Fibroblast of lung (primary cell): Measurements from ENCODE around the gene TBC1D8. TPM values are rescaled to one million over a fixed set of nuclear protein-coding genes. Genes with fewer than 3 reads are reported as not detected.
A peak's percentile ranks its signal among the peaks of the same experiment; 100 is the strongest.

Experiments
- DNase-seq, 2 donors: peaks; one replicate each; pipeline versions ENCODE4 v3.0.0 to v3.0.0-alpha.2; 2010; ENCODE audit warnings: low read depth in 2 of 2
- H2AFZ ChIP-seq: 2 replicates; pipeline ENCODE4 v1.5.1; 2012; ENCODE audit warnings: low read length, control low read depth, inconsistent platforms
- H3K27ac ChIP-seq: 2 replicates; pipeline ENCODE4 v1.5.1; 2011; ENCODE audit warnings: low read length, control low read depth; ENCODE audit not compliant: insufficient read depth
- H3K27me3 ChIP-seq: 2 replicates; pipeline ENCODE4 v1.5.1; 2011; ENCODE audit warnings: mild to moderate bottlenecking, low read length; ENCODE audit not compliant: control insufficient read depth, insufficient read depth
- H3K36me3 ChIP-seq: 2 replicates; pipeline ENCODE4 v1.5.1; 2011; ENCODE audit warnings: low read length; ENCODE audit not compliant: control insufficient read depth, insufficient read depth
- H3K4me1 ChIP-seq: 2 replicates; pipeline ENCODE4 v1.5.1; 2011; ENCODE audit warnings: low read length; ENCODE audit not compliant: control insufficient read depth, insufficient read depth; ENCODE audit errors: extremely low read depth
- H3K4me2 ChIP-seq: 2 replicates; pipeline ENCODE4 v1.5.1; 2011; ENCODE audit warnings: low read length, control low read depth; ENCODE audit not compliant: insufficient read depth; ENCODE audit errors: extremely low read depth
- H3K4me3 ChIP-seq, 4 experiments: fragments of 200-600 bp in 1 of 4; sonication (generic) in 1 of 4; replicated peaks in 1 of 4; 2 replicates each; pipeline ENCODE4 v1.5.1; 2011 to 2016; ENCODE audit warnings: low read length in 4 of 4, low read depth in 3 of 4, mild to moderate bottlenecking in 3 of 4, control low read depth in 2 of 4, inconsistent platforms in 1 of 4, mixed read lengths in 1 of 4; ENCODE audit not compliant: insufficient read depth in 1 of 4; ENCODE audit errors: control extremely low read depth in 1 of 4
- H3K79me2 ChIP-seq: 2 replicates; pipeline ENCODE4 v1.5.1; 2012; ENCODE audit warnings: mild to moderate bottlenecking, low read length, inconsistent platforms; ENCODE audit not compliant: control insufficient read depth, insufficient read depth
- H3K9ac ChIP-seq: 2 replicates; pipeline ENCODE4 v1.5.1; 2011; ENCODE audit warnings: mild to moderate bottlenecking, low read length, control low read depth; ENCODE audit not compliant: insufficient read depth
- H3K9me3 ChIP-seq: 2 replicates; pipeline ENCODE4 v1.5.1; 2012; ENCODE audit warnings: low read depth, low read length; ENCODE audit not compliant: control insufficient read depth, insufficient read depth
- H4K20me1 ChIP-seq: 2 replicates; pipeline ENCODE4 v1.5.1; 2011; ENCODE audit warnings: low read length; ENCODE audit not compliant: control insufficient read depth, insufficient read depth; ENCODE audit errors: extremely low read depth
- CTCF ChIP-seq, 2 donors: IDR thresholded peaks in 1 of 2; conservative IDR thresholded peaks in 1 of 2; 1 replicate in 1 of 2; 2 replicates in 1 of 2; pipeline ENCODE4 v1.5.1; 2011 to 2012; ENCODE audit warnings: low read length in 2 of 2, control low read depth in 1 of 2, inconsistent platforms in 1 of 2, low read depth in 1 of 2, mild to moderate bottlenecking in 1 of 2
- EZH2 ChIP-seq: IDR thresholded peaks from 2 replicates; pipeline ENCODE4 v1.5.1; 2012; ENCODE audit warnings: low read length, control low read depth, mild to moderate bottlenecking; ENCODE audit errors: missing control alignments
- polyA plus RNA-seq, 2 donors: library from polyadenylated mRNA; depleted of rRNA in 1 of 2; stranded (reverse) in 1 of 2; unstranded in 1 of 2; fragments of >200 nt; gene quantifications; 2 replicates each; pipeline ENCODE4 v1.2.1, GENCODE V29; 2011 to 2012; ENCODE audit warnings: missing spikeins in 1 of 2
- total RNA-seq: library from RNA; depleted of rRNA; stranded (reverse); fragments of >200 nt; gene quantifications from 2 replicates; pipeline ENCODE4 v1.2.1, GENCODE V29; 2014

The TBC1D8 gene
- total and polyA plus RNA-seq, 2 donors (not counting 1 experiment from before 2014, with no cell fraction given): 3.8 to 5.4 TPM

DNA sequence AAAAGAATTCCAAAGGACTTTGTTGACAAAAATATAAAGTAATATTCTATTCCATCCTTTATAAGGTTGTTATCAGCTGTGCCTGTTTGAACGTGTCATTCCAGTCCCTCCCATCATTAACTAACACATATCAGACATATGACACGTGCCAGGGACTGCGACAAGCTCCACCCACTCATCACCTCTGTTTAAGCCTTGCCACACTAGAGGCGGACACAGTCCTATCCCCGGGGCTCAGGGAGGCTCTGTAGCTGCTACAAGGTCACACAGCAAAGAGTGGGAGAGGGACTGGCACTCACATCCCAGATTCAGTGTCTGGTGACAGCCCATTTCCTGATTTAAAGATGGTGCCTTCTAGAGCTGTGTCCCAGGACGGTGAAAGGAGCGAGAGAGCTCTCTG is 30.0 kb downstream of the TBC1D8 start:
- DNase-seq: no peak
- H3K9me3 ChIP-seq: no peaks in the 10 kb centered on the region
- no peak overlapping the region for H3K27ac ChIP-seq
- no peak overlapping the region for H3K9ac ChIP-seq
- H3K79me2 ChIP-seq: no peaks in the 10 kb centered on the region
- no peaks in the 10 kb centered on the region for H4K20me1 ChIP-seq
- no peaks in the 10 kb centered on the region for H3K36me3 ChIP-seq
- H2AFZ ChIP-seq: no peak overlapping the region
- H3K4me3 ChIP-seq: no peak overlapping the region
- no peaks in the 10 kb centered on the region for H3K27me3 ChIP-seq
- TF ChIP-seq EZH2 (no peak), CTCF (conservative IDR thresholded peaks at IDR 0.05 in 1 of 2, IDR thresholded peaks at IDR 0.05 in 1 of 2; ENCODE audit: low read depth in 1 of 2, low read length in 2 of 2) (no peak)
- peaks cover 25% of the 10 kb centered on the region for H3K4me1 ChIP-seq
- H3K4me2 ChIP-seq: no peak overlapping the region

DNA sequence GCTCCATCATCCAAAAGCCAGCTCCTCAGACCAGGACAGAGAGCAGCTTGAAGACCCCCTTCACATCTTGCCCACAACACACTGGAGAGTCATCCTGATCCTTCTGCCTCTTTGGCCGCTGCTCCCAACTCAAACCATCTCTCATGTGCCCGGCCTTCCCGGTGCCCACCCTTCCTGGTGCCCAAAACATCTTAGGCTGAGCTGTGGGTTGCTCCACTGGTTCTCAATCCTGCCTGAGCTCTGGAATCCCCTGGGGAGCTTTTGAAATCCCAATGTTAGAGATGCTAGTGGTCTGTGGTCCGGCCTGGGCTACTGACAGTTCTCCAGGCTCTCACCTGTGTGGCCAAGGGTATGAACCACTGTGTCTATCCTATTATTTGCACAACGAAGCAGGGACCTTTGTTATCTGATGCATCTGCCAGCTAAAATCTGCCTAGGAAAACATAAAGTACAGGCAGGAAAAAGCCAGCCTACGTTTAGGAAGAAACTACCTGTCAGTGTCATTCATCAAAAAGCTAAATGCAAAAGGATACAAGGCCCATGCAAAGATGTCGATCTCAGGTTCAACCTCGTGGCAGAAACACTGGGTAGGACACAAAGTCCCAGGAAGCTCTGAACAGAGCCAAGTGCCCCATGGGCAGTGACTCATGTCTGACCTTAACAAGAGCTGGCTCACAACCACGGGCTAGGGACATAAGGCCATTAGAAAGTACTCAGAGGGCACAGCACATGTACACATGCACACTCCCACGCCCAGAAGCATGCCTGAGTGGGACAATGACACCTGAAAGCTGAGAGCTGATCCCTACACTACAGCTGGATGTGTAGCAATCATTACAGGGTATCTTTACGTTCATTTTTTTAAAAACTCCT is 30.8 kb downstream of the TBC1D8 start:
- no peak overlapping the region for H2AFZ ChIP-seq
- peaks cover 23% of the 10 kb centered on the region for H3K4me1 ChIP-seq
- no peaks in the 10 kb centered on the region for H3K27me3 ChIP-seq
- H3K79me2 ChIP-seq: no peaks in the 10 kb centered on the region
- H3K9ac ChIP-seq: no peak overlapping the region
- H3K4me2 ChIP-seq: no peak overlapping the region
- TF ChIP-seq EZH2 (no peak), CTCF (conservative IDR thresholded peaks at IDR 0.05 in 1 of 2, IDR thresholded peaks at IDR 0.05 in 1 of 2; ENCODE audit: low read depth in 1 of 2, low read length in 2 of 2) (no peak)
- H3K4me3 ChIP-seq: no peak overlapping the region
- H4K20me1 ChIP-seq: no peaks in the 10 kb centered on the region
- no peak overlapping the region for H3K27ac ChIP-seq
- H3K36me3 ChIP-seq: no peaks in the 10 kb centered on the region
- DNase-seq: peak; percentile 31 to 88
- H3K9me3 ChIP-seq: no peaks in the 10 kb centered on the region

DNA sequence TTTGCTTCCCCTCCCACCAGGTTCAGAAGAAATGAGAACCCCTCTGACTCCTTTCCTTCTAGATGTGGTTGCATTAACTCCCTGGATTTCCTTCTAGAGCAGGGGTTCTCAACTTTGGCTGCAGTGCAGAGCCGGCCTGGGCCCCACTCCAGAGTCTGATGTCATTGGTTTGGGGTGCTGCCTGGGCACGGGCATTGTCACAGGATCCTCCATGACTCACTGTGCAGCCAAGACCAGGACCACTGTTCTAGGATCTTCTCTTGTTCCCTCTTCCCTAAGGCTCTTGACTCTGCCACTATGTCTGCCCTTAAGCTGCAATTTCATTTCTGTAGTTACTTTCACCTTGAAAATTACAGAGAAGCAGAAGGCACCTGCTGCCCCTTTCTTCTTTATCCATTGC is 31.8 kb downstream of the TBC1D8 start:
- Histone ChIP-seq H4K20me1 (no peaks in the 10 kb centered on the region), H3K27ac (no peak overlapping the region), H3K9me3 (no peaks in the 10 kb centered on the region), H3K79me2 (no peaks in the 10 kb centered on the region), H3K36me3 (no peaks in the 10 kb centered on the region), H3K4me3 (no peak overlapping the region), H2AFZ (no peak overlapping the region), H3K9ac (no peak overlapping the region), H3K4me1 (peaks cover 17% of the 10 kb centered on the region), H3K4me2 (no peak overlapping the region), H3K27me3 (no peaks in the 10 kb centered on the region)
- TF ChIP-seq CTCF (conservative IDR thresholded peaks at IDR 0.05 in 1 of 2, IDR thresholded peaks at IDR 0.05 in 1 of 2; ENCODE audit: low read depth in 1 of 2, low read length in 2 of 2) (no peak), EZH2 (no peak)
- peak; percentile 9 to 59 for DNase-seq
